IMR-90 (cell line): ENCODE measurements around the gene SUGCT.

ENCODE experiments used
- CEBPB ChIP-seq: IDR thresholded peaks from 2 replicates; pipeline ENCODE4 v1.6.1; 2012; ENCODE audit warnings: low read depth, low read length, improper control_type of control experiment
- FOS ChIP-seq: fragments of 150-350 bp; IDR thresholded peaks from 2 replicates; pipeline ENCODE4 v1.6.1; 2016; ENCODE audit warnings: low read depth, low read length
- MAFK ChIP-seq: IDR thresholded peaks from 2 replicates; pipeline ENCODE4 v1.6.1; 2012; ENCODE audit warnings: low read depth, low read length, improper control_type of control experiment
- NFE2L2 ChIP-seq: fragments of 150-350 bp; IDR thresholded peaks from 2 replicates; pipeline ENCODE4 v1.6.1; 2016; ENCODE audit warnings: low read depth, mild to moderate bottlenecking, low read length
- POLR2A ChIP-seq: IDR thresholded peaks from 2 replicates; pipeline ENCODE4 v1.6.1; 2012; ENCODE audit warnings: mild to moderate bottlenecking, low read depth, low read length
- RCOR1 ChIP-seq: IDR thresholded peaks from 2 replicates; pipeline ENCODE4 v1.6.1; 2012; ENCODE audit warnings: mild to moderate bottlenecking, low read length, improper control_type of control experiment; ENCODE audit not compliant: insufficient replicate concordance
- SMC3 ChIP-seq: fragments of 150-350 bp; IDR thresholded peaks from 2 replicates; pipeline ENCODE4 v1.6.1; 2016; ENCODE audit warnings: low read depth, mild to moderate bottlenecking, antibody characterized with exemption, low read length, moderate library complexity
- TF ChIP-seq, protein P1 (sequence below): conservative IDR thresholded peaks from 2 replicates; pipeline ENCODE4 v1.5.1; 2012; ENCODE audit warnings: mild to moderate bottlenecking, low read depth, low read length, improper control_type of control experiment
- TF ChIP-seq, protein P2 (sequence below): fragments of 150-350 bp; IDR thresholded peaks from 2 replicates; pipeline ENCODE4 v1.6.1; 2017; ENCODE audit warnings: mild to moderate bottlenecking, antibody characterized with exemption, low read length, low read depth

DNA sequence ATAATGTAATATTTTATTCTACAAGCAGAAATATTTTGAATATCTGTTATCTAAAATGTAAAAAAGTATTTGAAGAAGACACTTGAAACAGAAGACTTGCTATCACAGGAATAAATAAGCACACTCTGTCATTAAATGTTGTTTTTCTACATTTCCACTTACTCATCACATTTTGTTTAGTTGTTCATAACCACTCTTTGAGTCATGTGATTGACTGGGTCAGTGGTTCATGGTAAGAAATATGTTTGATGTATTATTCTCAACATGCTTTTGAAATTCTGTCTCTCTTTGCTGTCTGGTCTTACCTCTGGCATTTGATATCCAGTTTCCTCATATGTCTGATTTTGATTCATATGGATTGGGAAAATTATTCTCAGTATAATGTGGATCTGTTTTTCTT, 171.8 kb downstream of the SUGCT start:
- TF ChIP-seq, protein P1, sequence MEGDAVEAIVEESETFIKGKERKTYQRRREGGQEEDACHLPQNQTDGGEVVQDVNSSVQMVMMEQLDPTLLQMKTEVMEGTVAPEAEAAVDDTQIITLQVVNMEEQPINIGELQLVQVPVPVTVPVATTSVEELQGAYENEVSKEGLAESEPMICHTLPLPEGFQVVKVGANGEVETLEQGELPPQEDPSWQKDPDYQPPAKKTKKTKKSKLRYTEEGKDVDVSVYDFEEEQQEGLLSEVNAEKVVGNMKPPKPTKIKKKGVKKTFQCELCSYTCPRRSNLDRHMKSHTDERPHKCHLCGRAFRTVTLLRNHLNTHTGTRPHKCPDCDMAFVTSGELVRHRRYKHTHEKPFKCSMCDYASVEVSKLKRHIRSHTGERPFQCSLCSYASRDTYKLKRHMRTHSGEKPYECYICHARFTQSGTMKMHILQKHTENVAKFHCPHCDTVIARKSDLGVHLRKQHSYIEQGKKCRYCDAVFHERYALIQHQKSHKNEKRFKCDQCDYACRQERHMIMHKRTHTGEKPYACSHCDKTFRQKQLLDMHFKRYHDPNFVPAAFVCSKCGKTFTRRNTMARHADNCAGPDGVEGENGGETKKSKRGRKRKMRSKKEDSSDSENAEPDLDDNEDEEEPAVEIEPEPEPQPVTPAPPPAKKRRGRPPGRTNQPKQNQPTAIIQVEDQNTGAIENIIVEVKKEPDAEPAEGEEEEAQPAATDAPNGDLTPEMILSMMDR = no peak
- no peak for TF ChIP-seq POLR2A
- peak; percentile 90 for TF ChIP-seq MAFK
- no peak for TF ChIP-seq NFE2L2
- TF ChIP-seq, protein P2, sequence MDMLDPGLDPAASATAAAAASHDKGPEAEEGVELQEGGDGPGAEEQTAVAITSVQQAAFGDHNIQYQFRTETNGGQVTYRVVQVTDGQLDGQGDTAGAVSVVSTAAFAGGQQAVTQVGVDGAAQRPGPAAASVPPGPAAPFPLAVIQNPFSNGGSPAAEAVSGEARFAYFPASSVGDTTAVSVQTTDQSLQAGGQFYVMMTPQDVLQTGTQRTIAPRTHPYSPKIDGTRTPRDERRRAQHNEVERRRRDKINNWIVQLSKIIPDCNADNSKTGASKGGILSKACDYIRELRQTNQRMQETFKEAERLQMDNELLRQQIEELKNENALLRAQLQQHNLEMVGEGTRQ = peak; percentile 44; the same call in 1 of the 2 replicates
- no peak for TF ChIP-seq CEBPB
- TF ChIP-seq SMC3 = no peak
- TF ChIP-seq FOS = no peak
- TF ChIP-seq RCOR1 = no peak
